DMS153 (cell line): Measurements from ENCODE around the gene SCAND1.

Experiments
- DNase-seq: peaks from one replicate; lab custom pipeline; 2025; lab: John Stamatoyannopoulos, UW

Gene SCAND1

DNA sequence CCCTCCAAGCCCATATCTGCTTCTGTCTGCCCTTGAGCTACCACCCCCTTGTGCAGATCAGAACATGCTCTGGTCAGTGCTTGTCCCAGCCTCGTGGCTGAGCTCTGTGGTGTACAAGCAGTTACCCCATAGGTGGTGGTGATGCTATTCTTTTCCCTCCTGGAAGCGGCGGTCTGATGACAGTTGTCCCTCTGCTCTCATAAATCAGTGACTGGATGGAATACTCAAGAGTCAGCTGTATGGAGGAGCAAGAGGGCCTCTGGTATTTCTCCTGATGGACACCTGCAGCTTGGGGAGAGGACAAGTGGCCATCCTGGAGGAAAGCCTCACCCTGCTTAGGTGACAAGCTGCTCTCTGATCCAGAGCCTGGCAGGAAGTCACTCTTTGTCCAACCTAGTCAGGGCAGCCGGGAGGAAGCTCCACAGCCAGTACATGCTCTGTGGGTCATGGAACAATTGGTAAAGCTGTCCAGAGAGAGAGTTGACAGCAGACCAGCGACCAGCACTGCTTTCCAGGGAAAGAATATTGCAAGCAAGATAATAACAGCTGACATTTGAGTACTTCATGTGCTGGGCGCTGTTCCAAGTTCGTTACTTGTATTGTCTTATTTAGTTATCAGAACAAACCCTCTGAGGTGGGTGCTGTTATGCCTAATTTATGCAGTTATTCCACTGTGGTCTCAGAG, 47.1 kb downstream of the SCAND1 start:
- DNase-seq, result no peak

DNA sequence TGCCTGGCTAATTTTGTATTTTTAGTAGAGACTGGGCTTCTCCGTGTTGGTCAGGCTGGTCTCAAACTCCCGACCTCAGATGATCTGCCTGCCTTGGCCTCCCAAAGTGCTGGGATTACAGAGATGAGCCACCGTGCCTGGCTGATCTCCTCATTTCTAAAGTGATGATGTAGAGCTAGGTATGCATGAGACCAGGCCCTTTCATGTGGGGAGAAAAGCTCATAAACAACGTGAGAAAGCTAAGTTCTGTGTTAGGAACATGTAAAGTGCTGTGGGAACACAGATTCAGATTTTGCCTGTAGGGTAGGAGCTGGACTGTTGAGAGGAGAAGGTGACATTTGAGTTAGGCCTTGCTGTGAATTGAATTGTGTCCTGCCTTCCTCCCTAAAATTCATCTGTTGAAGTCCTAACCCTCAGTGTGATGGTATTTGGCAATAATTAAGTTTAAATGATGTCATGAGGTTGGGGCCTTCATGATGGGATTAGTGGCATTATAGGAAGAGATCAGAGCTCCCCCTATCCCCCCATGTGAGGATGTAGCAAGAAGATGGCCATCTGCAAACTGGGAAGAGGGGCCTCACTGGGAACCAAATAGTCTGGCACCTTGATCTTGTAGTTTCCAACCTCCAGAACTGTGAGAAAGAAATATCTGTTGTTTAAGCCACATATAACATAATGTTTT, 49.2 kb downstream of the SCAND1 start:
- DNase-seq, result no peak

DNA sequence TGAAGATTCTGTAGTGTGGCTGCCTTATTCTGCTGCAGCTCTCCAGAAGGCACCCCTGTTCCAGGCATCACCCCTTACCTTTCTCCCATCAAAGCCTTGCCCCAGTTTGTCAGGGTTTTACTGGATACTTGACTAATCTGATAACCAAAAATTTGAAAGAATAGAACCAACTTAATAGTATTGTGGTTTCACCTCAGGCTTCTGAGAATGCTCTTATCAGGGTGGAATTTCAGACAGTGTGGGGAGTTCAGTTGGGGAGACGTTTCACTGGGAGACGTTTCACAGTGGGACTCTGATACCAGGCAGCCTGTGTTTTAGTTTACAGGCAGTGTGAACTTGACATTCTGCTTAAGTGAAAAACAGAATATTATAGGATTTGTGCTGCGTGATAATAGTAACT, 50.5 kb downstream of the SCAND1 start:
- no peak for DNase-seq
